CD4-positive, CD25-positive, alpha-beta regulatory T cell (primary cell): ENCODE results near the gene ADGRD2. TPM values are rescaled to one million over a fixed set of nuclear protein-coding genes. Genes with fewer than 3 reads are reported as not detected.

Experiments used
- ATAC-seq, 2 donors: fragments of 150-1000 bp; cut with Tn5 transposase; one replicate each; pipeline ENCODE4 v1.10.0; 2021; ENCODE audit warnings: low read depth in 2 of 2, moderate number of reproducible peaks in 2 of 2, moderate library complexity in 1 of 2
- DNase-seq, 3 donors: peaks; one replicate each; pipeline versions ENCODE4 v3.0.0 to v3.0.0-alpha.2; 2012 to 2022; ENCODE audit warnings: mixed read lengths in 1 of 3
- H3K27ac ChIP-seq: one replicate; pipeline ENCODE4 v1.7.0; 2013; ENCODE audit warnings: mild to moderate bottlenecking, low read length; ENCODE audit not compliant: insufficient read depth, poor library complexity, severe bottlenecking
- H3K27me3 ChIP-seq: one replicate; pipeline ENCODE4 v1.7.0; 2013; ENCODE audit warnings: low read length; ENCODE audit not compliant: control insufficient read depth, insufficient read depth
- H3K36me3 ChIP-seq: one replicate; pipeline ENCODE4 v1.7.0; 2013; ENCODE audit warnings: mild to moderate bottlenecking, low read length, moderate library complexity; ENCODE audit not compliant: control insufficient read depth, insufficient read depth
- H3K4me1 ChIP-seq: 2 replicates; pipeline ENCODE4 v1.7.0; 2013; ENCODE audit warnings: mild to moderate bottlenecking, low read length; ENCODE audit not compliant: insufficient read depth, control insufficient read depth, poor library complexity, severe bottlenecking
- H3K4me3 ChIP-seq: one replicate; pipeline ENCODE4 v1.7.0; 2013; ENCODE audit warnings: low read depth, mild to moderate bottlenecking, low read length, moderate library complexity
- H3K9me3 ChIP-seq, 2 experiments: 1 replicate in 1 of 2; 2 replicates in 1 of 2; pipeline ENCODE4 v1.7.0; 2013; ENCODE audit warnings: low read length in 2 of 2, mild to moderate bottlenecking in 1 of 2, moderate library complexity in 1 of 2; ENCODE audit not compliant: control insufficient read depth in 2 of 2
- H3K27ac Mint-ChIP-seq, 3 donors: one replicate each; pipeline ENCODE4 v1.8.0; 2020 to 2022; ENCODE audit warnings: mild to moderate bottlenecking in 3 of 3, mixed read lengths in 3 of 3, moderate library complexity in 2 of 3
- H3K27me3 Mint-ChIP-seq: one replicate; pipeline ENCODE4 v1.8.0; 2022; ENCODE audit warnings: mild to moderate bottlenecking, mixed read lengths
- H3K36me3 Mint-ChIP-seq: one replicate; pipeline ENCODE4 v1.8.0; 2020; ENCODE audit warnings: mixed read lengths
- H3K4me1 Mint-ChIP-seq, 4 donors: one replicate each; pipeline ENCODE4 v1.8.0; 2020 to 2022; ENCODE audit warnings: mixed read lengths in 4 of 4, mild to moderate bottlenecking in 1 of 4
- H3K4me3 Mint-ChIP-seq, 4 donors: one replicate each; pipeline ENCODE4 v1.8.0; 2020 to 2022; ENCODE audit warnings: mild to moderate bottlenecking in 4 of 4, mixed read lengths in 4 of 4, moderate library complexity in 3 of 4
- H3K9me3 Mint-ChIP-seq, 7 donors: one replicate each; pipeline ENCODE4 v1.8.0; 2020 to 2022; ENCODE audit warnings: mixed read lengths in 7 of 7, mild to moderate bottlenecking in 3 of 7, moderate library complexity in 2 of 7
- polyA plus RNA-seq, 4 donors: library from polyadenylated mRNA; unstranded; fragments of 300-500 nt; fragmentation: Illumina TruSeq; gene quantifications; one replicate each; pipeline ENCODE4 v1.2.3, GENCODE V29; 2021
- total RNA-seq: library from RNA; stranded (reverse); gene quantifications from one replicate; pipeline ENCODE4 v1.2.3, GENCODE V29; 2022

The ADGRD2 gene
- total and polyA plus RNA-seq, 5 donors from 2014 or later: not detected

GRCh38 chr9:124471761-124472160 lies 21.5 kb downstream of the ADGRD2 start:
- no peaks in the 10 kb centered on the region for H3K4me1 ChIP-seq
- peaks cover 5% of the 10 kb centered on the region for H3K27me3 Mint-ChIP-seq
- H3K4me1 Mint-ChIP-seq: no peaks in the 10 kb centered on the region
- H3K9me3 Mint-ChIP-seq: peaks cover 0 to 2% (median 0%) of the 10 kb centered on the region in 7 donors
- no peaks in the 10 kb centered on the region for H3K27me3 ChIP-seq
- no peak overlapping the region for H3K27ac ChIP-seq
- no peaks in the 10 kb centered on the region for H3K9me3 ChIP-seq
- H3K4me3 ChIP-seq: no peak overlapping the region
- no peaks in the 10 kb centered on the region for H3K36me3 Mint-ChIP-seq
- ATAC-seq (peak in 1 of 2 donors; percentile 20), DNase-seq (no peak)
- no peak overlapping the region for H3K27ac Mint-ChIP-seq
- H3K4me3 Mint-ChIP-seq: no peak overlapping the region
- no peaks in the 10 kb centered on the region for H3K36me3 ChIP-seq

GRCh38 chr9:124472770-124473169 lies 22.5 kb downstream of the ADGRD2 start:
- Histone ChIP-seq H3K27me3 (no peaks in the 10 kb centered on the region), H3K4me3 (no peak overlapping the region), H3K27ac (no peak overlapping the region), H3K4me1 (peaks cover 4% of the 10 kb centered on the region), H3K9me3 (no peaks in the 10 kb centered on the region), H3K36me3 (no peaks in the 10 kb centered on the region)
- no peaks in the 10 kb centered on the region for H3K4me1 Mint-ChIP-seq
- H3K9me3 Mint-ChIP-seq: peaks cover 0 to 2% (median 0%) of the 10 kb centered on the region in 7 donors
- ATAC-seq (no peak), DNase-seq (no peak)
- H3K27ac Mint-ChIP-seq: no peak overlapping the region
- H3K36me3 Mint-ChIP-seq: no peaks in the 10 kb centered on the region
- H3K4me3 Mint-ChIP-seq: no peak overlapping the region
- H3K27me3 Mint-ChIP-seq: peaks cover 5% of the 10 kb centered on the region

DNA sequence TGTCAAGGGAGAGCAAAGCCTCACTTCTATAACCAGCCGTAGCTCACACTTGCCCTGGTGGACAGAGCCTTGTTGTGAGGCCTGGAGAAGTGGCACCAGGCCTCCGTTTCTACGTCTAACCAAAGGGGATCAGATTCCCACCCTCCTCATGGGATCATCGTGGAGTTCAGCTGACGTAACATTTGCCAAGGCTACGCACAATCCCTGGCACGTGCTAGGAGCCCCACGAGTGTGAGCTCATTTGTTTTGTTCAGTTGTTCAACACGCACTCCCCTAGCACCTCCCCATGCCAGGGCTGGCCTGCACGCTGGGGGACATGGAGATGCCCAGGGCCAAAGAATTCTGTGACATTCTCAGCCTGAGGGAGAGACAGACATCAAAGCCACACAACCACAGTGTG lies 23.1 kb downstream of the ADGRD2 start:
- no peak overlapping the region for H3K4me3 Mint-ChIP-seq
- Histone ChIP-seq H3K27ac (no peak overlapping the region), H3K27me3 (no peaks in the 10 kb centered on the region), H3K4me1 (peaks cover 4% of the 10 kb centered on the region), H3K4me3 (no peak overlapping the region), H3K9me3 (no peaks in the 10 kb centered on the region), H3K36me3 (no peaks in the 10 kb centered on the region)
- H3K9me3 Mint-ChIP-seq: peaks cover 0 to 2% (median 0%) of the 10 kb centered on the region in 7 donors
- no peaks in the 10 kb centered on the region for H3K4me1 Mint-ChIP-seq
- H3K36me3 Mint-ChIP-seq: no peaks in the 10 kb centered on the region
- DNase-seq (no peak), ATAC-seq (no peak)
- H3K27ac Mint-ChIP-seq: no peak overlapping the region
- H3K27me3 Mint-ChIP-seq: peaks cover 7% of the 10 kb centered on the region

GRCh38 chr9:124474151-124474550 lies 23.9 kb downstream of the ADGRD2 start:
- H3K27me3 Mint-ChIP-seq: peaks cover 10% of the 10 kb centered on the region
- H3K36me3 Mint-ChIP-seq: no peaks in the 10 kb centered on the region
- no peaks in the 10 kb centered on the region for H3K9me3 ChIP-seq
- H3K36me3 ChIP-seq: no peaks in the 10 kb centered on the region
- no peaks in the 10 kb centered on the region for H3K27me3 ChIP-seq
- no peak overlapping the region for H3K4me3 Mint-ChIP-seq
- no peak overlapping the region for H3K4me3 ChIP-seq
- H3K27ac ChIP-seq: no peak overlapping the region
- peaks cover 0 to 2% (median 0%) of the 10 kb centered on the region in 7 donors for H3K9me3 Mint-ChIP-seq
- H3K27ac Mint-ChIP-seq: peak overlapping the region in 1 of 3 donors; percentile 68
- DNase-seq (no peak), ATAC-seq (no peak)
- peaks cover 4% of the 10 kb centered on the region for H3K4me1 ChIP-seq
- H3K4me1 Mint-ChIP-seq: no peaks in the 10 kb centered on the region

GRCh38 chr9:124475158-124475867 lies 25.1 kb downstream of the ADGRD2 start:
- no peak for ATAC-seq
- no peaks in the 10 kb centered on the region for H3K27me3 ChIP-seq
- peaks cover 0 to 2% (median 0%) of the 10 kb centered on the region in 7 donors for H3K9me3 Mint-ChIP-seq
- no peaks in the 10 kb centered on the region for H3K36me3 ChIP-seq
- no peak overlapping the region for H3K4me3 ChIP-seq
- H3K27ac ChIP-seq: no peak overlapping the region
- DNase-seq: no peak
- no peaks in the 10 kb centered on the region for H3K36me3 Mint-ChIP-seq
- no peaks in the 10 kb centered on the region for H3K9me3 ChIP-seq
- no peak overlapping the region for H3K4me3 Mint-ChIP-seq
- peaks cover 4% of the 10 kb centered on the region for H3K4me1 ChIP-seq
- no peak overlapping the region for H3K27ac Mint-ChIP-seq
- H3K27me3 Mint-ChIP-seq: peaks cover 13% of the 10 kb centered on the region
- no peaks in the 10 kb centered on the region for H3K4me1 Mint-ChIP-seq

DNA sequence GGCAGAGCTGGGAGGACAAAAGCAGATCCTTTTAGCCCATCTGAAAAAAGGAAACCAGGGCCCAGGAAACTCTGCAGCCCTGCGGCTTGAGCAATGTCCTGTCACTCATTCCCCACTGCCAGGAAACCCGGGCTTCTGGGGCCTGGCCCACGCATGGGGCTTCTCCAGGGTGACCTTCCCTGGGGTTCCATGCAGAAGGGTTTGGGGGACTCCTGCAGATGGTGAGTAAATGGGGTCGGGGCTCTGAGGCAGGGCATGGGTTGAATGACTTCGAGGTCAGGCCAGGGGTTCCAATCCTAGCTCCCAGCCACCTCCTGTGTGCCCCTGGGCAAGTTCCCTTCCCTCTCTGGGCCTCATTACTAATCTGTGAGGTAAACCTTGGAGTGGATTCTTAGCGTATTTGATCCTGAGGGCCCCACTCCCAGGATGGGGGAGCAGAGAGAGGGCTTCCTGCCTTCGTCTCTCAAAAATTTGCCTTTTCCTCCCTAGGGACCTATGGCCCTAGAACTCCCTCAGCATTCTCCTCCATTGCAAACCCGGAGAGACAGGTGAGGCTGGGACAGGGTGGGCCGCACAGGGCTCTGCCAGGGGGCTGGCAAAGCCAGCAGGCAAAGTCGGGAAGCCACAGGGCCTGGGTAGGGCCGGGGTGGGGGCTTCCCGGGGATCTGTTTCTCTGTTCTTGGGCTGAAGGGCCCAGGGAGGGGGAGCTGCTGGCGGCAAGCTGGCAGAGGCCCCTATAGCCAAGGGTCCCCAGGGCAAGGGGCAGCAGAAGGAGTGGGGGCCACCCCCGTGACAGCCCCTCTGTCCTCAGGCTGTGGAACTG lies 25.8 kb downstream of the ADGRD2 start:
- no peaks in the 10 kb centered on the region for H3K27me3 ChIP-seq
- Mint-ChIP-seq H3K27ac (no peak overlapping the region), H3K27me3 (peaks cover 16% of the 10 kb centered on the region), H3K9me3 (peaks cover 0 to 2% (median 0%) of the 10 kb centered on the region in 7 donors), H3K4me1 (no peaks in the 10 kb centered on the region), H3K36me3 (no peaks in the 10 kb centered on the region), H3K4me3 (no peak overlapping the region)
- DNase-seq: no peak
- ATAC-seq: no peak
- no peaks in the 10 kb centered on the region for H3K36me3 ChIP-seq
- H3K4me3 ChIP-seq: no peak overlapping the region
- no peak overlapping the region for H3K27ac ChIP-seq
- H3K4me1 ChIP-seq: peaks cover 4% of the 10 kb centered on the region
- no peaks in the 10 kb centered on the region for H3K9me3 ChIP-seq

DNA sequence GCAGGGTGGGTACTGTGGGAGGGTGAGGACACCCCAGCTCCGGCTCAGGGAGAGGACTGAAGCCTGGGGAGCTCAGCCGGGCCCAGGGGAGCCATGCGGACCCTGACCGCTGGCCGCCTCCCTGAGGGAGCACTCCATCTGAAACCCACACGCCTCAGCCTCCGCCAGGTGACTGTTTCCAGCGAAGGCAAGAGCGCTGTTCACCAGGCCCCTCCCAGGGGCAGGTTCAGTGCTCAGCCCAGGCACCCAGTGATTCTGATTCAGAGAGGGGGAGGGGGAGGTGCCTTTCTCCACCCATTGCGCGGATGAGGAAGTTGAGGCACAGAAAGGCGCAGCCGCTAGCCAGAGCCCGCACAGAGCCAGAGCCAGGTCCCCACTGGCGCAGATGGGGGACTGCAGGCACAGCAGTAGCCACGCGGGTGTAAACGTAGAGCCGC lies 27.0 kb downstream of the ADGRD2 start:
- H3K4me1 Mint-ChIP-seq: no peaks in the 10 kb centered on the region
- DNase-seq: no peak
- Histone ChIP-seq H3K9me3 (no peaks in the 10 kb centered on the region), H3K27me3 (no peaks in the 10 kb centered on the region), H3K36me3 (no peaks in the 10 kb centered on the region), H3K27ac (no peak overlapping the region), H3K4me1 (peaks cover 4% of the 10 kb centered on the region), H3K4me3 (no peak overlapping the region)
- H3K36me3 Mint-ChIP-seq: no peaks in the 10 kb centered on the region
- no peak overlapping the region for H3K4me3 Mint-ChIP-seq
- ATAC-seq: no peak
- H3K27me3 Mint-ChIP-seq: peaks cover 16% of the 10 kb centered on the region
- no peaks in the 10 kb centered on the region for H3K9me3 Mint-ChIP-seq
- no peak overlapping the region for H3K27ac Mint-ChIP-seq
